T-helper 17 cell (primary cell): Measurements from ENCODE around the gene PPP1R9A. TPM values are rescaled to one million over a fixed set of nuclear protein-coding genes. Genes with fewer than 3 reads are reported as not detected.

Experiments used
- ATAC-seq: fragments of 150-1000 bp; cut with Tn5 transposase; 2 replicates; pipeline ENCODE4 v1.10.0; 2021; ENCODE audit warnings: mild to moderate bottlenecking, moderate library complexity
- DNase-seq, 3 donors: peaks; one replicate each; pipeline versions ENCODE4 v3.0.0 to v3.0.0-alpha.2; 2020 to 2021
- H3K9me3 ChIP-seq: one replicate; pipeline ENCODE4 v1.7.0; 2013; ENCODE audit warnings: low read length, mild to moderate bottlenecking; ENCODE audit not compliant: control insufficient read depth, poor library complexity, severe bottlenecking
- H3K27ac Mint-ChIP-seq: one replicate; pipeline ENCODE4 v1.8.0; 2022; ENCODE audit warnings: mild to moderate bottlenecking, moderate library complexity, mixed read lengths
- H3K27me3 Mint-ChIP-seq: one replicate; pipeline ENCODE4 v1.8.0; 2022; ENCODE audit warnings: mixed read lengths
- H3K36me3 Mint-ChIP-seq: one replicate; pipeline ENCODE4 v1.8.0; 2022; ENCODE audit warnings: low read depth, mixed read lengths
- H3K4me1 Mint-ChIP-seq: one replicate; pipeline ENCODE4 v1.8.0; 2022; ENCODE audit warnings: mild to moderate bottlenecking, mixed read lengths
- H3K4me3 Mint-ChIP-seq: one replicate; pipeline ENCODE4 v1.8.0; 2022; ENCODE audit warnings: mild to moderate bottlenecking, moderate library complexity, mixed read lengths
- total RNA-seq, 4 donors: library from RNA in 2 of 4; stranded (reverse) in 2 of 4; gene quantifications; one replicate each; pipeline ENCODE4 v1.2.3 and lab custom pipeline; 2022 to 2026

The PPP1R9A gene
- total RNA-seq, 2 donors from 2014 or later = 0.02 to 0.08 TPM

- peaks cover 4% of the 10 kb centered on the region for H3K4me1 Mint-ChIP-seq
- H3K4me3 Mint-ChIP-seq = no peak overlapping the region
- no peak for DNase-seq
Measured at GRCh38 chr7:94928168-94928707, 20.8 kb downstream of the PPP1R9A start.

GRCh38 chr7:94933256-94933990, 26.0 kb downstream of the PPP1R9A start:
- no peaks in the 10 kb centered on the region for H3K4me1 Mint-ChIP-seq
- DNase-seq = no peak
- H3K4me3 Mint-ChIP-seq = no peak overlapping the region
- H3K9me3 ChIP-seq = no peaks in the 10 kb centered on the region
- no peaks in the 10 kb centered on the region for H3K36me3 Mint-ChIP-seq
- no peak overlapping the region for H3K27ac Mint-ChIP-seq
- H3K27me3 Mint-ChIP-seq = peaks cover 16% of the 10 kb centered on the region
- ATAC-seq = no peak

More at GRCh38 chr7:94928168-94928707, 20.8 kb downstream of the PPP1R9A start:
- Mint-ChIP-seq H3K27ac (no peak overlapping the region), H3K36me3 (no peaks in the 10 kb centered on the region), H3K27me3 (peaks cover 5% of the 10 kb centered on the region)
- ATAC-seq = no peak
- H3K9me3 ChIP-seq = no peaks in the 10 kb centered on the region

- no peaks in the 10 kb centered on the region for H3K4me1 Mint-ChIP-seq
- H3K4me3 Mint-ChIP-seq = no peak overlapping the region
- H3K27ac Mint-ChIP-seq = no peak overlapping the region
- no peak for ATAC-seq
- DNase-seq = no peak
- no peaks in the 10 kb centered on the region for H3K36me3 Mint-ChIP-seq
- H3K9me3 ChIP-seq = no peaks in the 10 kb centered on the region
- peaks cover 13% of the 10 kb centered on the region for H3K27me3 Mint-ChIP-seq
Measured at GRCh38 chr7:94939395-94939794, 32.0 kb downstream of the PPP1R9A start.

GRCh38 chr7:94940241-94940640, 32.8 kb downstream of the PPP1R9A start:
- peaks cover 13% of the 10 kb centered on the region for H3K27me3 Mint-ChIP-seq
- DNase-seq (no peak), ATAC-seq (no peak)
- H3K4me1 Mint-ChIP-seq = no peaks in the 10 kb centered on the region
- no peak overlapping the region for H3K27ac Mint-ChIP-seq
- H3K36me3 Mint-ChIP-seq = no peaks in the 10 kb centered on the region
- H3K9me3 ChIP-seq = no peaks in the 10 kb centered on the region
- no peak overlapping the region for H3K4me3 Mint-ChIP-seq

- Mint-ChIP-seq H3K27me3 (peaks cover 12% of the 10 kb centered on the region), H3K4me1 (no peaks in the 10 kb centered on the region), H3K4me3 (no peak overlapping the region), H3K27ac (no peak overlapping the region), H3K36me3 (no peaks in the 10 kb centered on the region)
- no peaks in the 10 kb centered on the region for H3K9me3 ChIP-seq
- no peak for DNase-seq
- ATAC-seq = no peak
Measured at GRCh38 chr7:94941844-94942632, 34.6 kb downstream of the PPP1R9A start.

- H3K9me3 ChIP-seq = no peaks in the 10 kb centered on the region
- Mint-ChIP-seq H3K27me3 (peaks cover 1% of the 10 kb centered on the region), H3K4me3 (no peak overlapping the region), H3K27ac (no peak overlapping the region), H3K36me3 (no peaks in the 10 kb centered on the region), H3K4me1 (no peaks in the 10 kb centered on the region)
- DNase-seq (no peak), ATAC-seq (no peak)
Measured at GRCh38 chr7:94943134-94943533, 35.7 kb downstream of the PPP1R9A start.

GRCh38 chr7:94949532-94949931, 42.1 kb downstream of the PPP1R9A start:
- ATAC-seq (no peak), DNase-seq (no peak)
- no peaks in the 10 kb centered on the region for H3K36me3 Mint-ChIP-seq
- H3K27me3 Mint-ChIP-seq = no peaks in the 10 kb centered on the region
- no peaks in the 10 kb centered on the region for H3K9me3 ChIP-seq
- H3K4me1 Mint-ChIP-seq = no peaks in the 10 kb centered on the region
- H3K4me3 Mint-ChIP-seq = no peak overlapping the region
- H3K27ac Mint-ChIP-seq = no peak overlapping the region

- Mint-ChIP-seq H3K27ac (no peak overlapping the region), H3K4me1 (no peaks in the 10 kb centered on the region), H3K4me3 (no peak overlapping the region), H3K36me3 (no peaks in the 10 kb centered on the region), H3K27me3 (no peaks in the 10 kb centered on the region)
- H3K9me3 ChIP-seq = no peaks in the 10 kb centered on the region
- no peak for DNase-seq
- no peak for ATAC-seq
Measured at GRCh38 chr7:94955807-94956206, 48.4 kb downstream of the PPP1R9A start.

- Mint-ChIP-seq H3K36me3 (no peaks in the 10 kb centered on the region), H3K27ac (no peak overlapping the region), H3K4me1 (no peaks in the 10 kb centered on the region), H3K27me3 (no peaks in the 10 kb centered on the region), H3K4me3 (no peak overlapping the region)
- no peaks in the 10 kb centered on the region for H3K9me3 ChIP-seq
- DNase-seq = no peak
- ATAC-seq = no peak
Measured at GRCh38 chr7:94957061-94957460, 49.7 kb downstream of the PPP1R9A start.

- H3K27ac Mint-ChIP-seq = no peak overlapping the region
- no peaks in the 10 kb centered on the region for H3K27me3 Mint-ChIP-seq
Measured at GRCh38 chr7:94962661-94963060, 55.3 kb downstream of the PPP1R9A start.

GRCh38 chr7:94969434-94970084, 62.2 kb downstream of the PPP1R9A start:
- Mint-ChIP-seq H3K27ac (no peak overlapping the region), H3K4me1 (no peaks in the 10 kb centered on the region)

More at GRCh38 chr7:94962661-94963060, 55.3 kb downstream of the PPP1R9A start:
- Mint-ChIP-seq H3K36me3 (no peaks in the 10 kb centered on the region), H3K4me3 (no peak overlapping the region), H3K4me1 (no peaks in the 10 kb centered on the region)
- H3K9me3 ChIP-seq = no peaks in the 10 kb centered on the region
- no peak for ATAC-seq
- DNase-seq = no peak

GRCh38 chr7:94970085-94970576, 62.7 kb downstream of the PPP1R9A start:
- Mint-ChIP-seq H3K27ac (no peak overlapping the region), H3K27me3 (no peaks in the 10 kb centered on the region), H3K4me1 (no peaks in the 10 kb centered on the region), H3K4me3 (no peak overlapping the region), H3K36me3 (no peaks in the 10 kb centered on the region)
- DNase-seq (no peak), ATAC-seq (no peak)
- no peaks in the 10 kb centered on the region for H3K9me3 ChIP-seq

More at GRCh38 chr7:94969434-94970084, 62.2 kb downstream of the PPP1R9A start:
- H3K9me3 ChIP-seq = no peaks in the 10 kb centered on the region
- no peak for ATAC-seq
- no peaks in the 10 kb centered on the region for H3K27me3 Mint-ChIP-seq
- DNase-seq = no peak
- no peak overlapping the region for H3K4me3 Mint-ChIP-seq
- no peaks in the 10 kb centered on the region for H3K36me3 Mint-ChIP-seq
